Upper lobe of left lung (tissue), 4 donors: ENCODE data around the gene CCDC38.

Source experiments
- EP300 ChIP-seq, 4 donors: sonication (generic); formaldehyde crosslinking; IDR thresholded peaks; one replicate each; pipeline ENCODE4 v1.5.1; 2017; ENCODE audit warnings: antibody characterized with exemption in 4 of 4, control low read depth in 2 of 4
- POLR2AphosphoS5 ChIP-seq, 2 donors: sonication (generic); formaldehyde crosslinking; IDR thresholded peaks; one replicate each; pipeline ENCODE4 v1.5.1; 2017; ENCODE audit warnings: antibody characterized with exemption in 2 of 2

GRCh38 chr12:95918194-95918993 lies 24.0 kb downstream of the CCDC38 start:
- TF ChIP-seq POLR2AphosphoS5 (IDR thresholded peaks at IDR 0.05) (no peak), EP300 (IDR thresholded peaks at IDR 0.05) (no peak)
